Medulla oblongata (tissue), 1 donor: ENCODE results near the gene C11orf98.
"Not testable (repeated sequence)": the region's sequence is repeated elsewhere in the genome, so short reads cannot be mapped to it uniquely, and the experiment has no call there.

Experiments used
- DNase-seq: peaks from one replicate; pipeline ENCODE4 v3.0.0-alpha.2; 2015; ENCODE audit errors: extremely low spot score

Gene C11orf98

DNA sequence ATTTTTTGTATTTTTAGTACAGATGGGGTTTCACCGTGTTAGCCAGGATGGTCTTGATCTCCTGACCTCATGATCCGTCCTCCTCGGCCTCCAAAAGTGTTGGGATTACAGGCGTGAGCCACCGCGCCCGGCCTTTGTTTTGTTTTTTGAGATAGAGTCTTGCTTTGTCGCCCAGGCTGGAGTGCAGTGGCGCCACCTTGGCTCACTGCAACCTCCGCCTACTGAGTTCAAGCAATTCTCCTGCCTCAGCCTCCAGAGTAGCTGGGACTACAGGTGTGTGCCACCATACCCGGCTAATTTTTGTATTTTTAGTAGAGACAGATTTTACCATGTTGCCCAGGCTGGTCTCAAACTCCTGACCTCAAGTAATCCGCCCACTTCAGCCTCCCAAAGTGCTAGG is 14.7 kb downstream of the C11orf98 start:
- not testable (repeated sequence) for DNase-seq

DNA sequence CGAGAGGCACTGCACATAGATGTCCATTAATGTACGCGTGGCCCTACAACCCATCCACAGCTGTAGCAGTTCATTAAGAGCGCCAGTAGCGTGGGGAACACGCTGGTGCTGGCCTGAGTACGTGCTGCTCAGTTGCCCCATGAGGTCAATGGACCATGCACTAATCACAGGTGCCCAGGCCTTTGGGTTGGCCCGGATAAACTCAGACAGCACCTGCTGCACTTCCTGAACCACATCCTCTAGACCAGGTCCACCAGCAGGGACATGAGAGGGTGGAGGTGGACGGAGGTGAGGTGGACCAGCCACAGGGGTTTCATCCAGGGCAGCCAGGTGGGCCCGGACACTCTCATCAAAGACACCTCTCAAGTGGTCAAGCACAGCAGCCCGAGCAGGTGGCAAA is 15.5 kb downstream of the C11orf98 start:
- DNase-seq, result no peak

DNA sequence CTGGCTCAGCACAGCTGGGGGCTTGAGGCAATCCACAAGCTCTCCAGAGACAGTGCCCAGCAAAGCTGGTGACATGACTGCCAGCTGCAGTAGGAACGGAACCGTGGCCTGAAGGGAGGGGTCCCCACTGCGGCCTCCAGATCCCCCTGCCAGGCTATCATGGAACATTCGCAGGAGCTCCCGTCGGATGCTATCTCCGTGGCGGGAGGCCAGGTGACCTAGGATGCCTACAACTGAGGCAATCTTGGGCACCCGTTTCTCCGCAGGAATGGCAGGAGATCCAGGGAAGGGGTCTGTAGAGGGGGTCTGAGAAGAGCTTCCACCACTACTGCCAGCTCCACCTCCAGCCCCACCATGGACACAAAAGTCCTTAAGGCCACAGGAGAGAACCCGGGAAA is 16.0 kb downstream of the C11orf98 start:
- no peak for DNase-seq

DNA sequence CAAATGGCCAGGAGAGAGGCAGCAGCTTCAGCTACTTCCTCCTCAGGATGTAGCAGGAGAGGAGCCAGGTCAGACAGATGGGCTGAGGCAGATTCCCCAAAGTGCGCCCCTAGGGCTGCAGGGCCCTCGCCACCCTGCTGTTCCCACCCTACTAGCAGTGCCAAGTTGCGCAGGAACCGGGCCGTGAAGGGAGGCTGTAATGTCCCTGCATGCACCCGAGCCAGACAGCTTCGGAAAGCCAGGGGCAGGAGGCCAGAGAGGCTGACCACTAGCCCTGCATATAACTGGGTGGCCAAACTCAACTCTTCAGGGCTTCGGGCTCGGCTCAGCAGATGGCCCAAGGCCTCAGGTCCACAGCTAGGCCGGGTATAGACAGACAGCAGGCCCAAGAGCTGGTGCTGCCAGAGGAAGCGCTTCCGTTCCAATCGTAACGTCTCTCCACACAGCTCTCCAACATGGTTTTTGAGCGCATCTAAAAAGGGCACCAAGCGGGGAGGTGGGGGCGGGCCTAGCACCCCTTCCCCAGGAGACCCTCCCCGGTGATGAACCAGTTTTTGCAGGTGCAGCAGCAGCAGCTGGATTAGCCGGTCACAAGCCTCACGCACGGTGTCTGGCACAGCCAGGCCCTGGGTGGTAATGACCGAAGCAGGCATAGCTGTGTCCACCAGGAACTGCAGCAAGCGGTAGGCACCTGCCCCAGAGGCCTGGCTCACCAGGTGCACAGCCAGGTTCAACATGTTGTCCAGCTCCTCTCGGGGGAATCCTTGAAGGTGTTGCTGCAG is 16.6 kb downstream of the C11orf98 start:
- DNase-seq, result no peak

DNA sequence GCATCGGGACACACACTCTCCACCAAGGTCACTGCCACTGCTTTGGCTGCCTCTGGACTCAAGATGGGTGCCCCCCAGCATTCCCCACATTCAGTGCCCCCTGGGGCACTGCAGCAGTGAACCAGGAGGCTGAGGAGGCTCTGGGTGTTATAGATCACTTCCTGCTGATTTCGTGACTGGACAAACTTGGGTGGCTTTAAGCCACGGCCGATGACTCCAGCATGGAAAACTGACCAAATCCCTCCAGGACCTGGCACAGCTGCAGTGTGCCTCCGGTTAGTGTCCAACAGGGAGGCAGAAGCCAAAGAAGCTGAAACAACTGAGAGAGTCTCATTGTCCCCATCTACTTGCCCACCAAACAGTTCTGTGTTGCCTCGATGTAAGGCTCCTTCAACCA is 17.4 kb downstream of the C11orf98 start:
- DNase-seq, result no peak

DNA sequence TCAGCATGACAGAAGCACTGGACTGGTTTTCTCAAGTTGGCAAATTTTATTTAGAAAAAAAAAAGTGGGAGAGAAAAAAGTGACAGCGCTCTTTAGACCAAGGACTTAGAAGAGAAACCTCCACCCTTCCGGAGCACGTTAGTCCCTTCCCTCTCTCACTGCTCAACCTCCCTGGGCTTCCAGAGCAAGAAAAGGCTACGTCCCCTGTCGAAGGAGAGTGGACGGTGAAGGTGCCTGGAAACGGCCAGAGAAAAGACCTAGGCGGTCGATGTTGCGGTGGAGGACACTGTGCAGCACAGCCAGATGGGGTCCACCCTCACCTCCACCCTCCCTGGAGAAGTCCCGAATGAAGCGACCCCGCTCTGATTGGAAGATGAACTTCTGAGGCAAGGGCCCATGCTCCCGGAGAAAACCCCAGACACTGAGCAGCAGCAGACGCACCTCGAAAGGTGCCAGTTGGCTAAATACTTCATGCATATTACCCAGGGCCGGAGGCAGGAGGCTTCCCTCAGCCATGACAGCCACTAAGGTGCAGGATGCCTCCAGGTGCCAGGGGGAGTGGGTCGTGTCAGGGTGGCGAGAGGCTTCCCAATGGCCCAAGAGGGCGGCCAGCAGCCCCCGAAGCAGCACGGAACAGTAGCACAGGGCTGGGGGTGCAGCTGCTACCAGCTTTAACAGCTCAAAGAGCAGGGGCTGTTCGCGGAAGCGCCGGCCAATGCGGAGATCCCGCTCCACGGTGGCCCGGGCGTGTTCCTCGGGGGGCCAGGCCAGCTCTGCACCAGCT is 18.0 kb downstream of the C11orf98 start:
- DNase-seq, result no peak

DNA sequence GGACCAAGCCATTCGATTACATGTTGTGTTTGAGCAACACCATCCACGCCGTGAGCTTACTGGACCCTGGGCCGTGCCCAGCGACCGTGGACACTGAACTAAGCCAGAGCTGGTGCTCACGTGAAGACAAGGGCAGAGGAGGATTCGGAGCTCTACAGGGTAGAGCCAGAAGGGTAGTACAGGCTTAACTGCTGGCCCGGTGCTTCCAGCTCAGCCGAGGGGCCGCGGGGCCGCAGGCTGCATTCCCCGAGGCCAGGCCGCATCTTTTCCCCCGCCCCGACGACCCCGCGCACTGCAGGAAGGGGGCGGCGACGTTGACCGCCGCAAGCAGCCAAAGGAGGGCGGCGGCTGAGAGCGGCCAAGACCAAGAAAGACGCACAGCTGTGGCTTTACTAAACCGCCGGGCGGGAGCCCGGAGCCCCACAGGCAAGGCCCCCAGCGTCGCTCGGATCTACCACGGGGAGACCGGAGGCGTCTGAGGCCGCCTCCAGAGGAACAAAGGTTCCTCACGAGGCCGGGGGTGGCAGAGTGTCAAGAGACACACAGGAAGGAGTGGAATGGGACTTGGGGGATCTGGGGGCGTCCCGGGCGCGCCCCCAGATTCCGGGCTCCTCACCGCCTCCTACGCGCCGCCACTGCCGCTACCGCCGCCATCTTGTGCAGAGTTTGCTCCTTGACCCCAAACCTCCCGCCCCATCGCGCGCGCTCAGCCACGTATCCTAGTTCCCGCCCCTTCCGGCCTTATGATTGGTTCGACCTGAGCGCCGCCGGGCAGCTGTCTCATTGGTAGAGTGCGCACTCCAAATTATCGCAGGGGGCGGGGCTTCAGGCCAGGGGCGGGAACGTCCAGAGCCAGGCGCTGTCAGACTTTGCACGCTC is 18.8 kb downstream of the C11orf98 start, which contains the start of gene GANAB:
Gene GANAB, minus strand, starts transcription at position 668 of the 879 bp plus-strand sequence. Its CDS starts 14 bp downstream, at position 654.
- DNase-seq, result peak; percentile 99

DNA sequence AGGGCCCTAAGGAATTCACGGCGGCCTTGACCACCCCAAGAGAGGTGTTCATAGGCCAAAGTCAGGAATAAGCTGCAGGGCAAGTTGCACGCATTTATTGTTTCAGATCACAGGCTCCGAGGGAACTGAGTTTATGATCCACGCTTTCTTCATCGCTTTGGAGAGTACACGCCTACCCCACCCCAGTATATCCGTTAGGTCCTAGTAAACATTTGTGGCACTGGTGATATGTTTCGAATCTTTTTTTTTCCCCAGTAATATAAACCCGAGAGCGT is 19.4 kb downstream of the C11orf98 start:
- DNase-seq, result no peak

DNA sequence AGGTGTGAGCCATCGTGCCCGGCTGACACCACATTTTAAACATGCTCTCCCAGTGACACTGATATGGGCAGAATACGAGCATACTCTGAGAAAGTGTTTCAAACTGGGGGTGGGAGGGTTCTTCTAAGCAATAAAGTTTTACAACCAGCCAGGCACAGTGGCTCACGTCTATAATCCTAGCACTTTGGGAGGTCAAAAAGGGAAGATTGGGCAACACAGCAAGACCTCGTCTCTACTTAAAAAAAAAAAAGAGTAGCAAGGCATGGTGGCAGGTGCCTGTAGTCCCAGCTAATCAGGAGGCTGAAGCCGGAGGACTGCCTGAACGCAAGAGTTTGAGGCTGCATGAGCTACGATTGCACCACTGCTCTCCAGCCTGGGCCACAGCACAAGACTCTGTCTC is 20.8 kb downstream of the C11orf98 start:
- DNase-seq, result no peak

DNA sequence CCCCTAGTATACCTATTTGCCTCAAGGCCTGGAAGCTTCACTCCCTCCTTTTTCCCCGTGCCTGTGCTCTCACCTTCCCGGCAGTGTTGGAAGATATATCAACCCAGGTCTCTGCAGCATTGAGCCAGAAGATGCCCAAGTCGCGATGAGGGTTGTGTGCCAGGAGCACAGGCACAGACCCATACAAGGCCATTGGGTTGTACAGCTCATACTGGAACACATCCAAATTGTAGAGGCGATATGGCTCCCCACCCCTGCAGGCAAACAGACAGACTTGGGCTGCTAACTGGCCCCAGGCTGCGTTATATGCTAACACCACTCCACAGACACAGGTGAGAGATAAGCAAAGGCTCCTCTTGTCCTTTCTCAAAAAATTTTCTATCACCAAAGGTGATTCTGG is 32.5 kb downstream of the C11orf98 start:
- DNase-seq, result no peak

DNA sequence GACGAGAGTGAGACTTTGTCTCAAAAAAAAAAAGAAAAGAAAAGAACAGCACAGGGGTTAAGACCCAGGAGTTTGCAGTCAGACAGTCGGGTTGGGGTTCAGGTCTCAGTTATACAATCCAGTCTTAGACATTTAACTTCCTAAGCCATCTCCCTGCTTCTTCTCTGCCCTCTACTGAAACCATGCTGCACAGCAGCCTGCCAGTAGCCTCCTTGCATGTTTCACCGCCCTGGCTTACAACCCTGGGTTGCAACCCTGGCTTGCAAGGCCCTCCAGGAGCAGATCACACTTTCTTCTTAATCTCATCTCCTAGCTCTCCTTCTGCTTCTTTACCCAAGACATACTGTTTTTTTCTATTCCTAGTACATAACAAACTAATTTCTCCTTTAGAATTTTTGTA is 37.3 kb downstream of the C11orf98 start:
- no peak for DNase-seq

DNA sequence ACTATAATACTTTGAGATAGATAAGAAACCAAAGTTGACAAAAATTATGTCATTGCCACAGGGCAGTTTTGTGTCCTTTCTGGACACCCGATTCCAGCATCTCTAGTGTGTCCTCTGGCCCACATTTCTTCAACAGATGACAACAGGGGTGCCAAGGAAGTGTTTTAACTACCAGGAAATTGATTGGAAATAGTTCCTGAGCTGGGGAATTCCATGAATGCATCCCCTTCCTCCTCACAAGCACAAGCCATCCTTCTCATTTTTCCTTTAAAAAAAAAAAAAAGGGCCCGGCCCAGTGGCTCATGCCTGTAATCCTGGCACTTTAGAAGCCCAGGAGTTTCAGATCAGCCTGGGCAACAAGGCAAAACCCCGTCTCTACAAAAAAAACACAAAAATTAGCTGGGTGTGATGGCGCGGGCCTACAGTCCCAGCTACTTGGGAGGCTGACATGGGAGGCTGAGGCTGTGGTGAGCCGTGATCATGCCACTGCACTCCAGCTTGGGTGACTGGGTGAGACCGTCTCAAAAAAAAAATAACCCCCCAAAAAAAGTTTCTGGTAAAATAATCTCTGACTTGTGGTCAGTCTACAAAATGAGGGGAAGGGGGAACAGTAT is 42.4 kb downstream of the C11orf98 start:
- DNase-seq, result no peak

DNA sequence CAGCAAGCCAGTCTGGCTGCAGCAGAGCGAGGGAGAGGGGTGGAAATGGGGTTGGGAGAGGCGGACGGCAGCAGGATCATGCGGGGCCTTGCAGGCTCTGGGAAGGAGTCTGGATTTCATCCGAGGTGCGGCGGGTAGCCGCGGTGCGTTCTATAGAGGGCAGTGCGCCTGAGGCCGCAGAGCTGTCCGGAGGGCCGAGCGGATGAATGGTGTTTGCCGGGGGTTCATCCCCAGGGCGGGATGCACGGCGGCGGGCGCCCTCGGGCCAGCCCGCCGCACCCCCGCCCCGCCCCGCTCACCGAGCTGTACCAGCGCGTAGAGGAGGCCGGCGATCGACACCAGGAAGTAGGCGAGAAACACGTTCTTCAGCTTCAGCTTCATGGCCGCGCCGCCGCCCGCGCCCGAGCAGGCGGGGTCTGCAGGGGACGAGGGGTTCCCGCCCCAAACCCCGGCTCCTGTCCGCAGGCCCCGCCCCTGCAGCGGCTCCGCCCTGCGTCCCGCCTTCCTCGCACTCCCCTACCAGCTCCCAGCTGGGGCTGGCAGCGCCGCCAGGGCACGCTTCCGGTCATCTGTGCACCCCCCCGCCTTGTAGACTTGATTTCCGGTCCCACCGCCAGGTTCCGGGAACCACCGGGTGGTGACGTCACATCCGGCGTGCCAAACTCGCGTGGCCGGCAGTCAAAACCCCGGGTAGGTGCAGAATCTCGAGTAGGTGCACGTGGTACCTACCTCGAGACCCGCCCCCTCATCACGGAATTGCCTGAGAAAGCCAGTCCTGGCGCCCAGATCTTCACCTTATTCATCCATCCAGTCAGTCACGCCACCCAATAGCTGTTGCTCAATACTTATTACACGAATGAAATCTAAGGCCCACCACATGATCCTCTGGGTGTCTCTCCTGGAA is 43.2 kb downstream of the C11orf98 start, which contains the start of gene B3GAT3:
Gene B3GAT3, minus strand, starts transcription at position 420 of the 904 bp plus-strand sequence. Its CDS starts 39 bp downstream, at position 381.
- peak; percentile 98 for DNase-seq

DNA sequence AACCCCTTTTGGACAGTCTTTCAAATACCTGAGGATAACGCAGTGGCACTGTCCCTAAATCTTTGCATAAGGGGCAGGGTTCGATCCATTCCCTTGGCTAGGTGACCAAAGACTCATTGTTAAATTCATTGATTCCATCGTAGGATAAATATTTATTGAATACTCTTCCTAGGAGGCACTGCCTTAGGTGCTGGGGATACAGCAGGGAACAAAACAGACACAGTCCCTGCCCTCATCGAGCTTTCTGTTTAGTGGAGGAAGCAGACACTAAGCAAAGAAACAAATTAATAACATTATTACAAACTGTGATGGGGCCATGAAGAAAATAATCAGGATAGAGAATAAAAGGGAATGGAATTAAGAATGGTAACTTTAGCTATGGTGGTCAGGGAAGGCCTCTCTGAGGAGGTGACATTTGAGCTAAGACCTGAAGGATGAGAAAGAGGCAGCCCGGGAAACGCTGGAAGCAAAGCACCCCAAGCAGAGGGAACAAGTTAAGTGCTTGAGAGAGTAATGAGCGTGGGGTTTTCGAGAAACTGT is 43.9 kb downstream of the C11orf98 start:
- no peak for DNase-seq

DNA sequence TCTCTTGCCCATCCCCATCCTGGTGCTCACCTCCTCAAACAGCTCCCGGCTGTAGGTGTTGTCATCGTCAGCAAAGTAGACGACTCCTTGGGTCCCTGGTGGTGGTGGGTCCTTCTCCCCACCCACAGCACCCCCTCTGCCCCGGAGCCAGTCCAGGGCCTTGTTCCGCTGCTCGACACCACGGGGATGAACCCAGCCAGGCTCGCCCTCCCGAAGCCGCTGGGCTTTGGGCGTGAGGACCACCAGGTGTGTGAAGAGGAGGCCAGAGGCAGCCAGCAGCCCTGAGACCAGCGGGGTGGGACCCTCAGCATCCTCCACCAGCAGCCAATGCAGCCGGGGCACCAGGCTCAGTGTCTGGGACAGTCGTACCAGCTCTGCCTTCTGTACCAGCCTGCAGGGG is 48.1 kb downstream of the C11orf98 start:
- DNase-seq, result not testable (repeated sequence)

DNA sequence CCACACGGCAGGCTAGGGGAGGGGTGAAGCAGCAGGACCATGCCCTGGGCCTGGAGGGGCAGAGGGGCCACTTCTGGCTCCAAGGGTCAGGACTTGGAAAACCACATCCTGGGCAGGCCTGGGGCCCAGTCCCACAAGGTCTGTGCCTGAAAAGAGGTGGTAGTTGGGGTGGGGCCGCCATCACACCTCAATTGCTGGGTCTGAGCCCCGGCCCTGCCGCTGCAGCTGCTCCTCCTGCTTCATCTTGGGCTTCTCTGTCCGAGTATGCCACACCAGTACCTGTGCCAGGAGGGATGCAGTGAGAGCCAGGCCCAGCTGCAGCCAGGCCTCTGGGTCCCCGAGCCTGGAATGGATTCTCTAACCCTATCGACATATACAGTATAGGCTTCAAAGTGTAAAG is 49.5 kb downstream of the C11orf98 start:
- no peak for DNase-seq

DNA sequence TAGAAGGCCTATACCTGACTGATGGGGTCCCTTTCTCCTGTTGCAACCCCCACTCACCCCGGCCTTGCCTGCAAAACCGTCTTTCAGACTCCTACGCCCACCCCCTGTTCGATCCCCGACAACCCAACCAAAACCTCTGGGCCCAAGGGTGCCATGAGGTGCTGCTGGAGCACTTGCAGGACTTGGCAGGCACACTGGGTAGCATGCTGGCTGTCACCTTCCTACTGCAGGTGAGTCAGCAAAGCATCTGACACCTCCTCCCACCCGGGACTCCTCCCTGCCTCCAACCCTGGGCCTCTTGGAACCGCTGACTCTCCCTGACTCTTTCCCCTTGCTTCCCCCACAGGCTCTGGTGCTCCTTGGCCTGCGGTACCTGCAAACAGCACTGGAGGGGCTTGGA is 50.7 kb downstream of the C11orf98 start:
- no peak for DNase-seq

DNA sequence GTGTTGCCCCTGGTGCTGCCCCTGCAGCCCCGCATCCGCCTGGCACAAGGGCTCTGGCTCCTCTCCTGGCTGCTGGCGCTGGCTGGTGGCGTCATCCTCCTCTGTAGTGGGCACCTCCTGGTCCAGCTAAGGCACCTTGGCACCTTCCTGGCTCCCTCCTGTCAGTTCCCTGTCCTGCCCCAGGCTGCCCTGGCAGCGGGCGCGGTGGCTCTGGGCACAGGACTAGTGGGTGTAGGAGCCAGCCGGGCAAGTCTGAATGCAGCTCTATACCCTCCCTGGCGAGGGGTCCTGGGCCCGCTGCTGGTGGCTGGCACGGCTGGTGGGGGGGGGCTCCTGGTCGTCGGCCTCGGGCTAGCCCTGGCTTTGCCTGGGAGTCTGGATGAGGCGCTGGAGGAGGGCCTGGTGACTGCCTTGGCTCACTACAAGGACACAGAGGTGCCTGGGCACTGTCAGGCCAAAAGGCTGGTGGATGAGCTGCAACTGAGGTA is 51.7 kb downstream of the C11orf98 start:
- DNase-seq, result no peak
